Spleen (tissue), 7 donors: ENCODE data around the gene PARD3B.

Source experiments
- POLR2A ChIP-seq, 3 donors: fragments of 450-650 bp; IDR thresholded peaks; one replicate each; pipeline ENCODE4 v1.5.1; 2017; ENCODE audit warnings: antibody characterized with exemption in 3 of 3, mild to moderate bottlenecking in 1 of 3
- POLR2AphosphoS5 ChIP-seq, 3 donors: sonication (generic); formaldehyde crosslinking; IDR thresholded peaks; one replicate each; pipeline ENCODE4 v1.5.1; 2017; ENCODE audit warnings: antibody characterized with exemption in 3 of 3
- TF ChIP-seq, protein P1 (sequence below), 11 experiments: fragments of 200-600 bp in 7 of 11; fragments of 450-650 bp in 4 of 11; sonication (generic) in 4 of 11; IDR thresholded peaks in 8 of 11; conservative IDR thresholded peaks in 3 of 11; 1 replicate in 7 of 11; 2 replicates in 4 of 11; pipeline versions ENCODE4 v1.4.0 to v1.8.0; 2016 to 2021; ENCODE audit warnings: antibody characterized with exemption in 11 of 11, inconsistent platforms in 4 of 11, mild to moderate bottlenecking in 1 of 11
- donor health status: DM: no; HTN: no; CAD: no; lungs with moderate emphysema.
- donor health status: DM: no; HTN: no; CAD: no.
- donor health status: DM: no; HTN: no; CAD: no.

GRCh38 chr2:204625135-204625534 is 79.9 kb downstream of the PARD3B start:
- TF ChIP-seq, protein P1, sequence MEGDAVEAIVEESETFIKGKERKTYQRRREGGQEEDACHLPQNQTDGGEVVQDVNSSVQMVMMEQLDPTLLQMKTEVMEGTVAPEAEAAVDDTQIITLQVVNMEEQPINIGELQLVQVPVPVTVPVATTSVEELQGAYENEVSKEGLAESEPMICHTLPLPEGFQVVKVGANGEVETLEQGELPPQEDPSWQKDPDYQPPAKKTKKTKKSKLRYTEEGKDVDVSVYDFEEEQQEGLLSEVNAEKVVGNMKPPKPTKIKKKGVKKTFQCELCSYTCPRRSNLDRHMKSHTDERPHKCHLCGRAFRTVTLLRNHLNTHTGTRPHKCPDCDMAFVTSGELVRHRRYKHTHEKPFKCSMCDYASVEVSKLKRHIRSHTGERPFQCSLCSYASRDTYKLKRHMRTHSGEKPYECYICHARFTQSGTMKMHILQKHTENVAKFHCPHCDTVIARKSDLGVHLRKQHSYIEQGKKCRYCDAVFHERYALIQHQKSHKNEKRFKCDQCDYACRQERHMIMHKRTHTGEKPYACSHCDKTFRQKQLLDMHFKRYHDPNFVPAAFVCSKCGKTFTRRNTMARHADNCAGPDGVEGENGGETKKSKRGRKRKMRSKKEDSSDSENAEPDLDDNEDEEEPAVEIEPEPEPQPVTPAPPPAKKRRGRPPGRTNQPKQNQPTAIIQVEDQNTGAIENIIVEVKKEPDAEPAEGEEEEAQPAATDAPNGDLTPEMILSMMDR (IDR thresholded peaks at IDR 0.05 in 8 of 11, conservative IDR thresholded peaks at IDR 0.05 in 3 of 11), result no peak
- TF ChIP-seq POLR2AphosphoS5 (IDR thresholded peaks at IDR 0.05) (no peak), POLR2A (IDR thresholded peaks at IDR 0.05) (no peak)
